ENCODE measurements around the gene RAB3IL1.

- TF ChIP-seq CTCF (IDR thresholded peaks at IDR 0.05) = peak in 1 of 6 experiments; percentile 7
- no peak for TF ChIP-seq POLR2A (IDR thresholded peaks at IDR 0.05)
These were observed 41.7 kb upstream of the RAB3IL1 start for GRCh38 chr11:61959114-61959513.
